CD4-positive, alpha-beta T cell treated with Interleukin-2 at 100 ng/mL for 4 hours (primary cell): ENCODE results near the gene KIF3A.

Source experiments
- DNase-seq: peaks from one replicate; pipeline ENCODE4 v3.0.0-alpha.2; 2020; ENCODE audit warnings: low spot score

The KIF3A gene

DNA sequence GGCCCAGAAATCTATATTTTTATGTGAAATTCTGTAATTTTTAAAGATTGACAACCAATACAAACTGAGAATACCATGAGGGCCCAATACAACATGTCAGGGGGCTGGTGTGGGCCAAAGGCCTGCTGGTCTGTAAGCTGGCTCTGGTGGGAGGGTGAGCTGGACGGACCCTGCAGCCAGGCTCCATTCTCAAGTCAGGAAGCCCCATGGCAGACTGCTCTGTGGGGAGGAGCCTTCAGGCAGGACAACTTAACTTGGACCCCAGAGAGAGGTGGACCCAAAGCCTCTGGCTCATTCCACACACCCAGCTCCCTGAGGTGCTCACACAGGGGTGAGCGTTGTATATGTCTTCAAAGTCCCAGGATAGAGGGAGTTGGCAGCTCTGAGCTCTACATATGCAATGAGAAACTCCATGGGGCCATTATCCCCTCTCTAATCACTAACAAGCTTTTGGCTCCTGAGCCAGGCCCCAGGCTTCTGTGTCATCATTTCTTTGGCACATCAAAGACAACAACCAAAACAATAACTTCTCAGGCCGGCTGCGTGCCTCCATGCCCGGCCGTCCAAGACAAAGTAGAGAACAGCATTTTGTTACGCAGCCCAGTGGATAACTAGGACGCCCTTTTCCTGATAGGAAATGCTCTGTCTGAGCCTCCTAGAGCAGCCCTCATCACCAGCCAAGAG, 33.3 kb upstream of the KIF3A start:
- DNase-seq, result no peak

GRCh38 chr5:132768485-132768868, 31.1 kb upstream of the KIF3A start:
- DNase-seq, result no peak

DNA sequence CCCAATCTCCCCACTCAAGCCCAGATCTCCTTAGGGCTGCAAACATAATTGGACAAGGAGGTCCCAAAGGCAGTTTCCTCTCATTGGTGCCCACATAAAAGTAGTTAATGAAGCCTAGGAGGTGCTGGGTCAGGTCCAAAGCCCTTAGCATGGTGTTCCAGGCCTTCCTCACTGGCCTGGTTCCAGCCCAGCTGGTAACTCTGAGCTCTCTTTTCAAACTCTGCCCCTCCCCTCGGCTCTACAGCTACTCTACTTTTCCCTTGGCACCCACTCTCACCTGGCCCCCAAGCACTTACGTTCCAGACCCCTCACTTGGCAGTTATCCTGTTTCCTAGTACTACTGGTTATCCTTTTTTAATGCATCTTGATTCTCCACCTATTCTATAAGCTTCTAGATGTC, 29.8 kb upstream of the KIF3A start:
- no peak for DNase-seq

GRCh38 chr5:132766806-132767055, 29.4 kb upstream of the KIF3A start:
- no peak for DNase-seq

DNA sequence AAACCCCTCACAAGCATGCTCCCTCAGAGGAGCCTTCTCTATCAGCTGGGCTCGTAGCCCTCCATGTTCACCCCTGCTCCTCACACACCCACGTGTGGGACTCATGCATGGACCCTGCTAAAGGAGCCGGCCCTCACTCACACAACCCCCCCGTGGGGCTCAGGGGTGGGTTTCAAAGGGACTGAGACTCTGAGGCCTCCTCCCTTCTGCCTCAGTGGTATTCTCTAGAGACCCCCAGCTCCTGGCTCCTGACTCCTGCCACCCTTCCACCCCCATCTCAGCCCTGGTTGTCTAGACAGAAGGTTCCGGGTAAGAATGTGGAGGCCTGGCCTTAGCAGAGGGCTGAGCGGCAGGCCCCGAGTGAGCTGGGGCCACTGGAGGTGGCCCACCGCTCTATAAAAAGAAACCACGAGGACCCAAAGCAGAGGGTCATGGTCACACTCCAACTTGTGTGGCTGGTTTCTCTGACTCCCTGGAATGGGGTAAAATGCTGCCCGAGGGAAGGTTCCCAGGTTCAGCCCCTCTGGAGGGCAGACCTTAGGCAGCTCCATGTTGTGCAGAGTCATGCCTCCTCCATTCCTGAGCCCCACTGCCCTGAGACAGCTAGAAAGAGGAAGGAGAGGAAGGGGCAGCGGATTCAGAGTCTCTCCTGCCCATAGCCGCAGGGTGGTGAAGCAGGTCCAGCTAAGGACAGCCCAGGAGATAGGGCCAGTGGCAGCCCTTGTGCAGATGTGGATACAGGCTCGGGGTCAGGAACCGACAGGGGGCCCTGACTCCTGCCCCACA, 28.9 kb upstream of the KIF3A start:
- DNase-seq, result no peak

GRCh38 chr5:132765311-132766019, 28.1 kb upstream of the KIF3A start:
- no peak for DNase-seq

DNA sequence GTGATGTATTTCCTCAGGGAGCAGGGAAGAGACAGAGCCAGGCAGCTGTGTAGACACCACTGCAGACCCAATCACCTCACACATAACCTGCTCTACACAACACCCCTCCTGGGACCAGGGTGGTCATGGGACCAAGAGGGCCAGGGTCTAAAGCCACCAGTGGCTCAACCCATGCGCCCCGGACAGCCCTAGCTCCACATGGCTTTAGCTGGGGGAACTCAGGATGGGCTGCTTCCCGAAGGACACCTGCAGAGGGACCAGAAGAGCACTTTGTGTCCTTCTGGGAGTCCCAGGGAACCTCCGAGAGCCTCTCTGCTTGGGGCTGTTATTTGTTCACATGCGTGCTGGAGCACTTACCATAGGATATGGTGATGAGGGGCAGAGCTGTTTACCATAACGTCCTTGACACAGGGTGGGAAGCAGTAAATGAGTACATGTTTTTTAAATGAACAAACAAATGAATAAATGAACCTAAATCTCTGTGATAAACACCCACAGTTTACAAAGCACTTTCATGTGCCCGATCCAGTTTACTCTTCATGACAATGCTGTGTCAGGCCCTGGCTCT, 27.4 kb upstream of the KIF3A start:
- no peak for DNase-seq

DNA sequence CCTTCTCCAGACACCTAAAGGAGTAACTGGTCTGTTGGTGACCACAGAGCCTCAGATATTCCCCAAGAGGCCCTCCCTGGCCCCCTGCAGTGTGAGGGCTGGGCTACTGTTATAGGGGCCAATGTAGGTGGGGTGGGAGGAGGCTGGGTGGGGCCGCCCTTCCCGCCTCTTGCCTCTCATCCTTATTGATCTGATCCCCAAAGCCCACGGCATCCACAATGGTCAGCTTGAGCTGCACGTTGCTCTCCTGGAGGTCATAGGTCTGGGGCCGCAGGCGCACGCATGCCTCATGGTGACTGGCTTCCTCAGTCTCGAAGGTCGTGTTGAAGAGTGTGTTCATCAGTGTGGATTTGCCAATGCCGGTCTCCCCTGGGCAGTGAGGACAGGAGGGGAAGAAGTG, 26.7 kb upstream of the KIF3A start:
- DNase-seq, result no peak

- DNase-seq, result no peak
Observed at GRCh38 chr5:132763181-132764036, 26.1 kb upstream of the KIF3A start.

DNA sequence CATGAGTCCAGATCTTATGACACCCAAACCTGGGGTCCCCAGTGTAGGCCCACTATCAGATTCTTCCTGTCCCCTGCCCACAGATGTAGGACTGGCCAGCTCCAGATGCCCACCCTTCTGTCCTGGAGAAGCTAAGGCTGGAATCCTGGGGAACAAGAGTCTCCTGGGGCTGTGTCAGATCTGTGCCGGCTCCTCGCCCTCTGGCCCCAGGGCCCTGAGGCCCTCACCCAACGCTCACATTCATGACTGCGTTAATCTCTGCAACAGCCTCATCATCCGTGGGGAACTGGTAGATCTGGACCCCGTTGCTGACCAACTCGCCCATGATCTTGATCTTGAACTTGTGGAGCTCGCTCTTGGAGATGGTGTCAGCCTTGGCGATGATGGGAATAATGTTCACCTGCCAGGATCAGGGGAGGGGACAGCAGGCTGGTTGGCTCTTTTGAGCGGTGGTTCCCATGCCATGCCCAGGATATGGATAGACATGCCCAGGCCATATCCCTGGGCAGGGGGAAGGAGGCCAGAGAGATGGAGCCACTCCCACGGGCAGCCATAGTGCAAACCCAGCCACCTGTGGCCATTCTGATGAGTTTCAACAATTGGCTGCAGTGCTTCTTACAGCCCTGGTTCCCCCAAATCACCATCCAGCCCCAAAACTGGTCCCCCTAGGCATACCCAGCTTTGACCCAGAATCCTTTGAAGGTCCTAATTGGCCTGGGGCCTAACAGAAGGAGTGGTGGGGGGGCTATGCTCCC, 25.1 kb upstream of the KIF3A start:
- DNase-seq, result no peak

DNA sequence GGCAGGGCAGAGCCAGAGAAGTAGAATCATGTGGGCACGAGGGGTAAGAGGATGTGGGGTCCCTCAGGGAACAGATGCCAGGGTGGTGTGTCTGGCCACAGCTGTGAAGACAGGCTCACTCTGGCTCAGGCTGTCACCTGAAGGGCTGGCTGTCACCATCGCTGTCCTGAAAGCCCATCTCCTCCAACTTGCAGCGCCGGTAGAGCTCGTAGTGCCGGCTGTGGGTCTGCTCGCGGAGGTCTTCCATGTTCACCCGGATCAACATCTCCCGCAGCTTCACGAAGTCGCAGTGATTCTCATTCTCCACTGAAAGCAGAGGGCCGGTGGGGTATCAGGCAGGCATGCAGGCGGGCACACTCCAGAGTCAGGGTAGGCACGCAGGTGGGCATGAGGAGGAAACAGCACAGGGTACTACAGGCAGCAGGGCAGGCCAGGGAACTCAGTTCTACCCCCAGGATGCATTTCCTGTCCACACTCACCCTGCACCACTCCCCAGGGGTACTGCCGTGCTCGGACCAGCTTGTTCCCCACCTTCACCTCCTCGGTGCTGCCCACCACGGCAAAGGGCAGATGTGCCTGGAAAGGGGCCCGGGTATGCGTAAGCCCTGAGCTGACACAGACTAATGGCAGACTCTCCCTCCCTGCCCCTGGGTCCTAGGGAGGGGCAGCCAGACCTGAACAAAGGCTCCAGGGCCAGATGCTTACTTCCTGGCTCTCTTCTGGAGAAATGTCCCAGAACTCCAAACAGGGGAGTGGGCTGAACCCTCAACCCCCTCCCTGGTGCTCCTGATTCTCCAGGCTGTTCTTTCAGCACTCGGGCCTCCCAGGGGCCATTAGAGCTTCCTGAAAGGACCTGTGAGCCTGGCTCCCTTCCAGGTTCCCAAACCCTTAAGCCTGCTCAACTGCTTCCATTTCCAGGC, 24.2 kb upstream of the KIF3A start:
- no peak for DNase-seq

DNA sequence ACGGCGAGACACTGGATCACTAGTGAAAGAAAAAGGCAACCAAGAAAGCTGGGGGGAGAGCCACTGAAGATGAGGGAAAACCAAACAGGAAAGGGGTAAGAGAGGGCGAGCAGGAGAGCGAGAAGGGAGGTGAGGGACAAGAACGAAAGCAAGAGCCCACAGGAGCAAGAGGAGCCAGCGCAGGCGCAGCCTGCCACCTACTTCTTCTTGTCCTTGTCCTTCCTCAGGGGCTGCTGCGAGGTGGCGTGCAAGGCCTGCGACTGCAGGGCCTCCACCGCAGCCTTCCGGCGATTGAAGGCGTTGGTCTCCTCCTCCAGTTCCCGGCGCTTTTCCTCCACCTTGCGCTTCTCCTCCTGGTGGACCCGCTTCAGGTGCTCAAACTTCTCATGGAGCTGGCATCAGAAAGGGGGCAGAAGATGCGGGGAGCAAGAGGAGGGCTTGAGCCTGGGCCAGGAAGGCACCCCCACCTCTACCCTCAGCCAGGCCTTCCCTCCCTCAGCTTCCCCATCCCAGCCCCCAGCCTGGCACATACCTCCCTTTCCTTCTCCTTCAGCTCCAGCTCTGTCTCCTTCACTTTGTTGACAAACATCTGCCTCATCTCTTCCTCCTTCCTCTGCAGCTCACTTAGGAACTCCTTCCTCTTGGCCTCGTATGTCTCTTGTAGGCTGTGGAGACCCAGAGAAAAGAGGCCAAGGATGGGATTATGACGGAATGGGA, 23.4 kb upstream of the KIF3A start:
- no peak for DNase-seq

DNA sequence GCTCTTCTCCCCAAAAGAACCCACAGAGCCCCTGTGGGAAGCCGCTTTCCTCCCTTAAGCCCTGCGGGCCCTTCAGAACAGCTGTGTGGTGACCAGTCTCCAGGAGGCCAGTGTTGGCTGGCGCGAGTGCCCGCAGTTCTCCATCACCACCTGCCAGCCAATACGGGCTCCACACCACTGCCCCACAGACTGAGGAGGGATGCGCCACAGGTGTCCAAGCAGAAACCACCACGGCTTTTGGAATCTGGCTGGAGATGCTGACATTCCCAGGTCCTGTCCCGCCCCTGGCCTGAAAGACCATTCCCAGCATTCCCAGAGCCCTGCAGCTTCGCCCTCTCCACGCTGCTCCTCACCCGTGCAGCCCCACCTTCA, 22.7 kb upstream of the KIF3A start:
- no peak for DNase-seq

DNA sequence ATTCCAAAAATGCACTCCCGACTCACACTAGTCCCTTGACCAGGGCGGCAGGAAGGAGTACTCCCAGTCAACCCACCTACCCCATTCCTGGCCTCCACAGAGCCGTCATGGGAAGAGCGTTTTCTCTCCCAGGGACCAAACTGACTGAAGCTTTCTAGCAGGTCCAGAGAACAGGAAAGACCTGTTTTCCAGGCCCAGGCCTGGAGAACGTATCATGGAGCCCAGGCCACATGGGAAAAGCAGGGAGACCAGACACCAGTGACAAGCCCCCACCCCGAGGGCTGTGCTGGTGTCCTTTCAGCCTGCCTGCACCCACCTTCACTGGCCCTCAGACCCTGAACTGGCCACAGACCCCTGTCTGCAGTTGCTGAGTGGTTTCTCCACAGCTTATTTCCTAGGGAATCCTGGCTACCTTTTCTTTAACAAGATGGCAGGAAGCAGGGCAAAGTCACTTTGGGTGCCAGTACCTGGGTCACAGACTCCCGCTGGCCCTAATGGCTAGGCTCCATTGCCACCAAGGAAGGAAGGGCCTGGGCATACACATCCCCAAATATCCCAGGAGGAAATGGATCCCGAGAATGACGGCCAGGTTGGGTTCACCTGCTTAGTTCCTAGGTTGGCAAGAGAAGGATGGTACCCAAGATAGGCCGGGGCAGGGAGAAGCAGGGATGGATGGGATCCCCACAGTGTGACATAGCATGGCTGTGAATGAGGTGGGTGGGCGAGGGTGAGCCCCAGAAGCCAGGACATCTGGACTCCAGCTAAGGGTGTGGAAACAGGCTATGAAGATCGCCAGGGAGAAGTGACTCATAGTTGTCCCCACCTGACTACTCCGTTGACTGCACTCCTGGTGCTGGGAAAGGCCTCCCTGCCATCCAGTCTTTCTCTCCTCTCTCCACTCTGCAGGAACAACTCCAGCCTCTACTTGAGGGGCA, 22.0 kb upstream of the KIF3A start:
- no peak for DNase-seq

GRCh38 chr5:132758451-132758850, 21.1 kb upstream of the KIF3A start:
- DNase-seq, result no peak

DNA sequence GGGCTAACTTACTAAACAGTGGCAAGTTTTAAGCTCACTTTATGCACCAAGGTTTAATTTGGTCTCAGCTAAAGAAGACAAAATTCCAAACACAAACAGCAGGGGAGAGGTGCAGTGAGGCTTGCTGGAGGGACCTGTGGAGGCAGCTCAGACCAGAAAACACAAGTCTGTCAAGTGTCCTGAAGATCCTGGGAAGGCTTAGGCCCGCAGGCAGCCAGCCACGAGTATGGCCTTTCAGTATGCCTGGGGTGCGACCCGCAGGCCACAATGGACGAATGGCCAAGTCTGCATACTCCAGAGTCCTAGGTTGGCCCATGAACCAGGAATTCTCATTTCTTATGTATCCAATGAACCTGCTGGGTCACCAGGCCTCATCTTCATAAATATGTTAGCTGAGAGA, 19.2 kb upstream of the KIF3A start:
- DNase-seq, result no peak

- no peak for DNase-seq
Observed at GRCh38 chr5:132754947-132755346, 17.6 kb upstream of the KIF3A start.

DNA sequence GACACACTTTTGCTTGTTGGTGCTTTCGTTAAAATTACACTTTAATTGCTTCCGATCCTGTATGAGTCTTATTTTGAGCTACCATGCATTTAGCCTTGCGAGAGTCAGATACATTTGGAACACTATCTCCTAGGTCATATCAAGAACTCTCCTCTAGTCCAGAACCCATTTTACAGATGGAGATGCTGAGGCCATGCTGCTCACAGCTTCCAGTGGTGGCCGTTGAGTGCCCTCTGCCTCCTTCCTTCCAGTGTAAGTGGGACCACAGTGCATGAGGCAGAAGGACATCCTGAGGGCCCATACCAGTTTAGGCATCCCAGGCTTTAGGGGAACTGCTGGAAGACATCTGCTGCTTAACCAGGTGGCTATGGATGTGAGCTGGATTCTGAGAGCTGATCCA, 16.8 kb upstream of the KIF3A start:
- DNase-seq, result no peak
